HUES6 (cell line): ENCODE results near the gene PLCH2.
"Not testable (repeated sequence)": the region's sequence is repeated elsewhere in the genome, so short reads cannot be mapped to it uniquely, and the experiment has no call there.

Experiments used
- H3K27ac ChIP-seq: 2 replicates; pipeline ENCODE4 v1.7.0; 2013; ENCODE audit warnings: low read depth, mild to moderate bottlenecking, low read length, inconsistent platforms
- H3K27me3 ChIP-seq: 2 replicates; pipeline ENCODE4 v1.6.1; 2013; ENCODE audit warnings: low read length; ENCODE audit not compliant: control insufficient read depth, insufficient read depth
- H3K36me3 ChIP-seq: 2 replicates; pipeline ENCODE4 v1.6.1; 2013; ENCODE audit warnings: low read length; ENCODE audit not compliant: control insufficient read depth, insufficient read depth
- H3K4me1 ChIP-seq: 2 replicates; pipeline ENCODE4 v1.6.1; 2013; ENCODE audit warnings: low read length; ENCODE audit not compliant: control insufficient read depth, insufficient read depth
- H3K4me3 ChIP-seq: 2 replicates; pipeline ENCODE4 v1.5.1; 2013; ENCODE audit warnings: low read depth, low read length
- H3K9ac ChIP-seq: one replicate; pipeline ENCODE4 v1.6.1; 2013; ENCODE audit warnings: mild to moderate bottlenecking, low read length
- H3K9me3 ChIP-seq: 2 replicates; pipeline ENCODE4 v1.6.1; 2013; ENCODE audit warnings: low read depth, low read length; ENCODE audit not compliant: control insufficient read depth, insufficient read depth

Gene PLCH2

GRCh38 chr1:2546515-2547209 is 70.6 kb downstream of the PLCH2 start:
- peaks cover 26% of the 10 kb centered on the region for H3K27me3 ChIP-seq
- peak overlapping the region; percentile 82 for H3K4me3 ChIP-seq
- peak overlapping the region; percentile 67 for H3K9ac ChIP-seq
- H3K4me1 ChIP-seq: peaks cover 49% of the 10 kb centered on the region
- H3K27ac ChIP-seq: peak overlapping the region; percentile 55; the same call in 1 of the 2 replicates
- H3K9me3 ChIP-seq: no peaks in the 10 kb centered on the region
- H3K36me3 ChIP-seq: no peaks in the 10 kb centered on the region

GRCh38 chr1:2547210-2548067 is 71.3 kb downstream of the PLCH2 start:
- Histone ChIP-seq H3K9ac (peak overlapping the region; percentile 67), H3K36me3 (no peaks in the 10 kb centered on the region), H3K27me3 (peaks cover 18% of the 10 kb centered on the region), H3K4me1 (peaks cover 49% of the 10 kb centered on the region), H3K9me3 (no peaks in the 10 kb centered on the region), H3K4me3 (peak overlapping the region; percentile 82), H3K27ac (peak overlapping the region; percentile 55; the same call in 1 of the 2 replicates)

- Histone ChIP-seq H3K4me1 (peaks cover 47% of the 10 kb centered on the region), H3K4me3 (peak overlapping the region; percentile 82; the same call in 1 of the 2 replicates), H3K27me3 (peaks cover 11% of the 10 kb centered on the region), H3K9ac (no peak overlapping the region), H3K9me3 (no peaks in the 10 kb centered on the region), H3K27ac (no peak overlapping the region), H3K36me3 (no peaks in the 10 kb centered on the region)
Measured at GRCh38 chr1:2548068-2548589, 72.0 kb downstream of the PLCH2 start.

- H3K27me3 ChIP-seq, H3K9ac ChIP-seq, H3K36me3 ChIP-seq, H3K27ac ChIP-seq, H3K9me3 ChIP-seq, H3K4me3 ChIP-seq: not testable (repeated sequence)
- peaks cover 33% of the 10 kb centered on the region for H3K4me1 ChIP-seq
Measured at GRCh38 chr1:2549367-2550029, 73.4 kb downstream of the PLCH2 start.

- H3K9me3 ChIP-seq, H3K9ac ChIP-seq, H3K27me3 ChIP-seq, H3K27ac ChIP-seq, H3K36me3 ChIP-seq, H3K4me3 ChIP-seq: not testable (repeated sequence)
- H3K4me1 ChIP-seq: peaks cover 24% of the 10 kb centered on the region
Measured at GRCh38 chr1:2550309-2550861, 74.3 kb downstream of the PLCH2 start.

- not testable (repeated sequence) for H3K27me3 ChIP-seq, H3K9me3 ChIP-seq, H3K36me3 ChIP-seq, H3K27ac ChIP-seq, H3K4me3 ChIP-seq, H3K9ac ChIP-seq
- H3K4me1 ChIP-seq: peaks cover 26% of the 10 kb centered on the region
Measured at GRCh38 chr1:2551544-2551943, 75.5 kb downstream of the PLCH2 start.

- H3K9ac ChIP-seq: no peak overlapping the region
- H3K4me3 ChIP-seq: no peak overlapping the region
- H3K27me3 ChIP-seq: no peaks in the 10 kb centered on the region
- no peak overlapping the region for H3K27ac ChIP-seq
- H3K9me3 ChIP-seq: no peaks in the 10 kb centered on the region
- no peaks in the 10 kb centered on the region for H3K36me3 ChIP-seq
- H3K4me1 ChIP-seq: peaks cover 28% of the 10 kb centered on the region
Measured at GRCh38 chr1:2552189-2552588, 76.1 kb downstream of the PLCH2 start.

GRCh38 chr1:2553076-2553475 is 77.0 kb downstream of the PLCH2 start:
- H3K9ac ChIP-seq, H3K9me3 ChIP-seq, H3K36me3 ChIP-seq, H3K27me3 ChIP-seq, H3K4me3 ChIP-seq, H3K27ac ChIP-seq: not testable (repeated sequence)
- peaks cover 20% of the 10 kb centered on the region for H3K4me1 ChIP-seq

- Histone ChIP-seq H3K27ac (no peak overlapping the region), H3K27me3 (no peaks in the 10 kb centered on the region), H3K9ac (no peak overlapping the region), H3K36me3 (no peaks in the 10 kb centered on the region), H3K9me3 (no peaks in the 10 kb centered on the region), H3K4me1 (peaks cover 11% of the 10 kb centered on the region), H3K4me3 (no peak overlapping the region)
Measured at GRCh38 chr1:2553871-2554620, 78.0 kb downstream of the PLCH2 start.

GRCh38 chr1:2554621-2555387 is 78.7 kb downstream of the PLCH2 start:
- Histone ChIP-seq H3K27me3 (no peaks in the 10 kb centered on the region), H3K9me3 (no peaks in the 10 kb centered on the region), H3K27ac (no peak overlapping the region), H3K4me1 (peaks cover 10% of the 10 kb centered on the region), H3K9ac (no peak overlapping the region), H3K36me3 (no peaks in the 10 kb centered on the region), H3K4me3 (no peak overlapping the region)
